ENCODE measurements around the gene IL33.

DNA sequence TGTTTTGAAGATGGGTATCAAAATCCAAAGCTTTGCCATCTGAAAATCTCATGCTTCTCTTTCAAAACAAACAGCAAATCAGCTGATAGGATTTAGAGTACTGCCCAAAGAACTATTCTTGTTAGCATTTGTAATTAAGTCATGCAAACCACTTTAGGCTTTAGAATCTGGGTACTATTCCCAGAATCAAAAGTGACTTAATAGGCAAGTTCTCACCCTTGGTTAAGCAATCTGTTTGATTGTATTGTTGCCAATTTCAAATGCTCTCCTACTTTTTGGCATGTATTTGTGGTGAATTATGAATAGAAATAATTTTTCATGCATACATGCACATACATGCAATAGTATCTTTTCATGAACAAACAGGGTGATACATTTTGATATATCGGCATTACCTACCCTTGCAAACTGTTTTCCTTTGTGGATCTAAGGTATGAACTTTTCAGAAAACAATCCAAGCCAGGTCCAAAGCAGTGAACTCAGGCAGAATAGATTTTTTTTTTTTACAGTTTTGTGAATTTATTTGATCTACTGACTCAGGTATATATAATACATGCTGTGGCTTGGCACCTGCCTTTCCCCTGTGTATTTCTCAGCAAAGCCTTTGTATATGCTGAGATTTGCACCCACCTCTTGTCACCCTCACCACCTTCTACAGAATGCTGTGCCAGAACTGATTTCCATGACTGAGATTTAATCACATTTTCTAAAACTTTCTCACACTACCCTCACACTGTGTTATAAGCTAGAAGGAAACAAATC, 9.0 kb downstream of the IL33 start:
- no peak for TF ChIP-seq NFRKB (IDR thresholded peaks at IDR 0.05)
- TF ChIP-seq BHLHE40 (IDR thresholded peaks at IDR 0.05; ENCODE audit: borderline replicate concordance): no peak
- TF ChIP-seq ELF4 (IDR thresholded peaks at IDR 0.05): no peak
- TF ChIP-seq HDGF (IDR thresholded peaks at IDR 0.05; ENCODE audit: borderline replicate concordance): no peak
- TF ChIP-seq SP1 (IDR thresholded peaks at IDR 0.05): no peak

Measured in HEK293T (cell line).